IMR-90 (cell line): ENCODE data around the gene ELL. TPM values are rescaled to one million over a fixed set of nuclear protein-coding genes. Genes with fewer than 3 reads are reported as not detected.

Experiments used
- ATAC-seq: fragments of 200-7000 bp; cut with Tn5 transposase; 2 replicates; pipeline ENCODE4 v1.9.1; 2020; ENCODE audit warnings: low read depth, mild to moderate bottlenecking, moderate library complexity
- BruUV-seq: library from RNA; stranded (reverse); fragments of 400-500 nt; replicated peaks from 2 replicates; lab custom pipeline; 2021; lab: Mats Ljungman, UMichigan
- CTCF ChIA-PET: fragments of 300-600 bp; formaldehyde crosslinking; extraction: SDS; loops from one replicate; lab custom pipeline; 2021; ENCODE audit warnings: antibody characterized with exemption; lab: Yijun Ruan, JAX
- POLR2A ChIA-PET: fragments of 300-600 bp; sonication (Branson Sonifier 250); formaldehyde crosslinking; loops from one replicate; lab custom pipeline; 2022; ENCODE audit warnings: antibody characterized with exemption; ENCODE audit not compliant: unreplicated experiment; lab: Charles Lee
- DNase-seq: peaks from one replicate; pipeline ENCODE4 v3.0.0; 2013
- H2AFZ ChIP-seq: replicated peaks from 2 replicates; pipeline ENCODE3; 2013; ENCODE audit warnings: low read length, mild to moderate bottlenecking; ENCODE audit not compliant: poor library complexity
- H2AK5ac ChIP-seq: 2 replicates; pipeline ENCODE4 v1.6.1; 2013; ENCODE audit warnings: low read depth, low read length, inconsistent platforms
- H2AK9ac ChIP-seq: replicated peaks from 2 replicates; pipeline ENCODE3; 2013; ENCODE audit warnings: mild to moderate bottlenecking, low read depth, low read length, moderate library complexity; ENCODE audit not compliant: poor library complexity
- H2BK120ac ChIP-seq: 2 replicates; pipeline ENCODE4 v1.6.1; 2013; ENCODE audit warnings: low read depth, low read length, inconsistent platforms
- H2BK15ac ChIP-seq: 3 replicates; pipeline ENCODE4 v1.6.1; 2013; ENCODE audit warnings: low read depth, low read length, inconsistent platforms
- H2BK20ac ChIP-seq: 2 replicates; pipeline ENCODE4 v1.6.1; 2013; ENCODE audit warnings: low read depth, mild to moderate bottlenecking, inconsistent platforms, low read length, moderate library complexity
- H2BK5ac ChIP-seq: 2 replicates; pipeline ENCODE4 v1.6.1; 2013; ENCODE audit warnings: mild to moderate bottlenecking, low read depth, low read length, inconsistent platforms; ENCODE audit not compliant: poor library complexity, severe bottlenecking
- H3K14ac ChIP-seq: replicated peaks from 2 replicates; pipeline ENCODE4 v1.6.1; 2013; ENCODE audit warnings: low read depth, low read length, inconsistent platforms
- H3K18ac ChIP-seq: 2 replicates; pipeline ENCODE4 v1.6.1; 2013; ENCODE audit warnings: low read depth, low read length, control low read depth
- H3K23ac ChIP-seq: 2 replicates; pipeline ENCODE4 v1.6.1; 2013; ENCODE audit warnings: low read depth, low read length, inconsistent platforms
- H3K27ac ChIP-seq: 2 replicates; pipeline ENCODE4 v1.5.1; 2013; ENCODE audit warnings: mild to moderate bottlenecking, control low read depth, low read length; ENCODE audit not compliant: insufficient read depth
- H3K27me3 ChIP-seq: 2 replicates; pipeline ENCODE4 v1.6.1; 2013; ENCODE audit warnings: low read length; ENCODE audit not compliant: control insufficient read depth, insufficient read depth
- H3K36me3 ChIP-seq: 2 replicates; pipeline ENCODE4 v1.6.1; 2013; ENCODE audit warnings: low read length, mixed read lengths; ENCODE audit not compliant: control insufficient read depth, insufficient read depth
- H3K4ac ChIP-seq: 2 replicates; pipeline ENCODE4 v1.6.1; 2013; ENCODE audit warnings: low read depth, low read length, inconsistent platforms
- H3K4me1 ChIP-seq: 2 replicates; pipeline ENCODE4 v1.6.1; 2013; ENCODE audit warnings: low read length, mixed read lengths; ENCODE audit not compliant: control insufficient read depth, insufficient read depth
- H3K4me2 ChIP-seq: 2 replicates; pipeline ENCODE4 v1.6.1; 2013; ENCODE audit warnings: low read depth, mild to moderate bottlenecking, control low read depth, low read length, moderate library complexity
- H3K4me3 ChIP-seq: 2 replicates; pipeline ENCODE4 v1.5.1; 2013; ENCODE audit warnings: low read depth, mild to moderate bottlenecking, control low read depth, low read length, moderate library complexity; ENCODE audit not compliant: insufficient read depth
- H3K56ac ChIP-seq: 2 replicates; pipeline ENCODE4 v1.6.1; 2013; ENCODE audit warnings: low read length, inconsistent platforms; ENCODE audit not compliant: insufficient read depth; ENCODE audit errors: extremely low read depth
- H3K79me1 ChIP-seq, 2 experiments: 2 replicates each; pipeline ENCODE4 v1.6.1; 2013; ENCODE audit warnings: low read length in 2 of 2, inconsistent platforms in 1 of 2, low read depth in 1 of 2
- H3K9ac ChIP-seq: 2 replicates; pipeline ENCODE4 v1.6.1; 2013; ENCODE audit warnings: low read depth, low read length, control low read depth
- H3K9me1 ChIP-seq: 2 replicates; pipeline ENCODE4 v1.6.1; 2013; ENCODE audit warnings: low read length, inconsistent platforms; ENCODE audit not compliant: insufficient read depth
- H3K9me3 ChIP-seq: 2 replicates; pipeline ENCODE4 v1.6.1; 2013; ENCODE audit warnings: low read length; ENCODE audit not compliant: control insufficient read depth, insufficient read depth
- H4K20me1 ChIP-seq: 2 replicates; pipeline ENCODE4 v1.6.1; 2013; ENCODE audit warnings: low read length, inconsistent platforms; ENCODE audit not compliant: insufficient read depth
- H4K5ac ChIP-seq: 2 replicates; pipeline ENCODE4 v1.6.1; 2013; ENCODE audit warnings: mild to moderate bottlenecking, low read depth, low read length, control low read depth
- H4K8ac ChIP-seq, 2 experiments: 2 replicates each; pipeline ENCODE4 v1.6.1; 2013; ENCODE audit warnings: low read depth in 2 of 2, low read length in 2 of 2, control low read depth in 1 of 2, inconsistent platforms in 1 of 2
- H4K91ac ChIP-seq: 2 replicates; pipeline ENCODE4 v1.6.1; 2013; ENCODE audit warnings: low read depth, low read length, inconsistent platforms; ENCODE audit not compliant: insufficient read depth
- BHLHE40 ChIP-seq: fragments of 150-350 bp; IDR thresholded peaks from 2 replicates; pipeline ENCODE4 v1.6.1; 2016; ENCODE audit warnings: mild to moderate bottlenecking, low read depth, low read length
- CEBPB ChIP-seq: IDR thresholded peaks from 2 replicates; pipeline ENCODE4 v1.6.1; 2012; ENCODE audit warnings: low read depth, low read length, improper control_type of control experiment
- CHD1 ChIP-seq: IDR thresholded peaks from 2 replicates; pipeline ENCODE4 v1.6.1; 2012; ENCODE audit warnings: low read depth, low read length, improper control_type of control experiment
- FOS ChIP-seq: fragments of 150-350 bp; IDR thresholded peaks from 2 replicates; pipeline ENCODE4 v1.6.1; 2016; ENCODE audit warnings: low read depth, low read length
- MXI1 ChIP-seq: IDR thresholded peaks from 2 replicates; pipeline ENCODE4 v1.6.1; 2012; ENCODE audit warnings: low read depth, mild to moderate bottlenecking, low read length, moderate library complexity, borderline replicate concordance
- NFE2L2 ChIP-seq: fragments of 150-350 bp; IDR thresholded peaks from 2 replicates; pipeline ENCODE4 v1.6.1; 2016; ENCODE audit warnings: low read depth, mild to moderate bottlenecking, low read length
- POLR2A ChIP-seq: IDR thresholded peaks from 2 replicates; pipeline ENCODE4 v1.6.1; 2012; ENCODE audit warnings: mild to moderate bottlenecking, low read depth, low read length
- RAD21 ChIP-seq: IDR thresholded peaks from 2 replicates; pipeline ENCODE4 v1.6.1; 2012; ENCODE audit warnings: low read length, improper control_type of control experiment
- RCOR1 ChIP-seq: IDR thresholded peaks from 2 replicates; pipeline ENCODE4 v1.6.1; 2012; ENCODE audit warnings: mild to moderate bottlenecking, low read length, improper control_type of control experiment; ENCODE audit not compliant: insufficient replicate concordance
- SMC3 ChIP-seq: fragments of 150-350 bp; IDR thresholded peaks from 2 replicates; pipeline ENCODE4 v1.6.1; 2016; ENCODE audit warnings: low read depth, mild to moderate bottlenecking, antibody characterized with exemption, low read length, moderate library complexity
- WGBS, 2 experiments: methylation state at CpG; one replicate each; pipeline versions ENCODE4 v1.1.5 to v1.1.7; 2013; ENCODE audit warnings: missing lambda C conversion rate in 2 of 2; ENCODE audit not compliant: insufficient read length in 1 of 2; ENCODE audit errors: extremely low coverage in 2 of 2; 5-methylcytosine and 5-hydroxymethylcytosine counted together
- dilution Hi-C: fragments of 300-500 bp; cut with HindIII; formaldehyde crosslinking; loops from one replicate; pipeline ENCODE4 v1.14.3; 2018; ENCODE audit warnings: low sequenced_read_pairs; ENCODE audit not compliant: unreplicated experiment
- in situ Hi-C: fragments of 300-500 bp; cut with MboI; formaldehyde crosslinking; loops from 3 replicates; pipeline ENCODE4 v1.14.3; 2019; ENCODE audit warnings: low sequenced_read_pairs, inconsistent platforms, mixed read lengths
- intact Hi-C: fragments of 100-400 bp; cut with micrococcal nuclease; formaldehyde crosslinking; loops from 2 replicates; pipeline ENCODE4 v1.10.0; 2022
- polyA plus RNA-seq, 3 experiments: library from polyadenylated mRNA; depleted of rRNA; stranded (reverse); fragments of >200 nt; gene quantifications; 2 replicates each; pipeline ENCODE4 v1.2.3, GENCODE V29; 2012; ENCODE audit warnings: low replicate concordance in 1 of 3
- total RNA-seq: library from RNA; depleted of rRNA; stranded (reverse); fragments of >200 nt; gene quantifications from 2 replicates; pipeline ENCODE4 v1.2.3, GENCODE V29; 2012
- TF ChIP-seq, protein P1 (sequence below): fragments of 150-350 bp; IDR thresholded peaks from 2 replicates; pipeline ENCODE4 v1.6.1; 2017; ENCODE audit warnings: mild to moderate bottlenecking, antibody characterized with exemption, low read length, low read depth

The ELL gene
- total and polyA plus RNA-seq, 2 of the 4 experiments (the other 2 are of a cell fraction): 6.3 to 13.1 TPM

DNA sequence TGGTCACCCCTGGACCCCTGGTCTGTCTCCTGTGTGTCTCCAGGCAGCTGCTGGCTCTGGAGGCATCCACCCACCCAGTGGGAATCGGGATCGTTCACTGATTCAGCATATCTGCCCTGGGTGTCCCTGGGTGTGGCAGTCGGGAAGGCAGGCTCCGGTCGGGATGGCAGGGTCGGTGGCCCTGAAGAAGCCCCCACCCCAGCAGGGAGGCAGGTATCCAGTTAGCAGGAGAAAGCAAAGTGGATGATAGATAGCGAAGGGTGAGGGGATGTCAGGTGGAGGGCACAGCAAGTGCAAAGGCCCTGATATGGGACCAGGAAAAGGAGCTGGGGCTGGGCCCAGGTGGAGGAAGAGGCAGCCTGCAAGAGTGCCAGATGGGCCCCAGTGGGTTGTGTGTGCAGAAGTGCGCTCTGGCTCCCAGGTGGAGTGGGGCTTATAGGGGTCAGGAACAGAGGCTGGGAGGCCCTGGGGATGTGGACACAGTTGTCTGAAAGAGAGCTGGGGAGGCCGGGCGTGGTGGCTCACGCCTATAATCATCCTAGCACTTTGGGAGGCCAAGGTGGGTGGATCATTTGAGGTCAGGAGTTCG lies 100.4 kb downstream of the ELL start:
- in situ Hi-C loops (no loop called here), intact Hi-C loops (no loop called here), dilution Hi-C loops (no loop called here)
- Histone ChIP-seq H2BK5ac (no peak overlapping the region), H4K5ac (no peak overlapping the region), H3K9ac (no peak overlapping the region), H3K27ac (no peak overlapping the region), H3K27me3 (no peaks in the 10 kb centered on the region), H2AK9ac (no peak overlapping the region), H4K20me1 (peaks cover 57% of the 10 kb centered on the region), H3K36me3 (no peaks in the 10 kb centered on the region), H2BK15ac (no peak overlapping the region), H3K9me3 (no peaks in the 10 kb centered on the region), H3K14ac (0 out of 2 replicates have a peak overlapping the region, but pooled peaks have one; percentile 41), H3K4ac (peak overlapping the region; percentile 3), H3K9me1 (peaks cover 23% of the 10 kb centered on the region), H2AFZ (no peak overlapping the region), H2BK20ac (no peak overlapping the region), H3K23ac (peak overlapping the region; percentile 57), H3K4me3 (no peak overlapping the region), H4K91ac (no peak overlapping the region), H2AK5ac (0 out of 2 replicates have a peak overlapping the region, but pooled peaks have one; percentile 56), H3K4me2 (no peak overlapping the region; the same call in 1 of the 2 replicates), H3K56ac (no peak overlapping the region), H2BK120ac (no peak overlapping the region), H3K4me1 (peaks cover 30% of the 10 kb centered on the region), H3K18ac (no peak overlapping the region), H4K8ac (no peak overlapping the region), H3K79me1 (peaks cover 4 to 68% of the 10 kb centered on the region in 2 experiments)
- no peak for TF ChIP-seq FOS
- no peak for TF ChIP-seq CEBPB
- TF ChIP-seq MXI1: no peak
- TF ChIP-seq, protein P1, sequence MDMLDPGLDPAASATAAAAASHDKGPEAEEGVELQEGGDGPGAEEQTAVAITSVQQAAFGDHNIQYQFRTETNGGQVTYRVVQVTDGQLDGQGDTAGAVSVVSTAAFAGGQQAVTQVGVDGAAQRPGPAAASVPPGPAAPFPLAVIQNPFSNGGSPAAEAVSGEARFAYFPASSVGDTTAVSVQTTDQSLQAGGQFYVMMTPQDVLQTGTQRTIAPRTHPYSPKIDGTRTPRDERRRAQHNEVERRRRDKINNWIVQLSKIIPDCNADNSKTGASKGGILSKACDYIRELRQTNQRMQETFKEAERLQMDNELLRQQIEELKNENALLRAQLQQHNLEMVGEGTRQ: no peak
- no peak for TF ChIP-seq NFE2L2
- no peak for TF ChIP-seq CHD1
- no peak for TF ChIP-seq RCOR1
- no peak for TF ChIP-seq SMC3
- no peak for TF ChIP-seq POLR2A
- no peak for TF ChIP-seq RAD21
- no peak for TF ChIP-seq BHLHE40
- CTCF ChIA-PET: interaction anchor here (0.6 to 0.8 kb wide), 3 partner anchors 57 to 239 kb away, joined by 3 to 4 read pairs (median 3); no protein-coding TSS in a partner anchor
- ATAC-seq (no peak), DNase-seq (no peak)
- 92% methylated on average over 4 of the region's 12 CpGs; no CpG with 5 or more reads in 1 of the 2 experiments for WGBS, 2 experiments
- BruUV-seq: no TSS peak
- POLR2A ChIA-PET: interaction anchor here (0.6 to 1.2 kb wide), 2 partner anchors 9 to 99 kb away, joined by 3 read pairs; no protein-coding TSS in a partner anchor
